ENCODE measurements around the gene COL18A1. TPM values are rescaled to one million over a fixed set of nuclear protein-coding genes. Genes with fewer than 3 reads are reported as not detected.

The COL18A1 gene
- total and polyA plus RNA-seq, 9 of the 15 experiments (the other 6 are each of a cell fraction or from before 2014, with no cell fraction given), result 0.14 to 16.4 (median 2.0) TPM

DNA sequence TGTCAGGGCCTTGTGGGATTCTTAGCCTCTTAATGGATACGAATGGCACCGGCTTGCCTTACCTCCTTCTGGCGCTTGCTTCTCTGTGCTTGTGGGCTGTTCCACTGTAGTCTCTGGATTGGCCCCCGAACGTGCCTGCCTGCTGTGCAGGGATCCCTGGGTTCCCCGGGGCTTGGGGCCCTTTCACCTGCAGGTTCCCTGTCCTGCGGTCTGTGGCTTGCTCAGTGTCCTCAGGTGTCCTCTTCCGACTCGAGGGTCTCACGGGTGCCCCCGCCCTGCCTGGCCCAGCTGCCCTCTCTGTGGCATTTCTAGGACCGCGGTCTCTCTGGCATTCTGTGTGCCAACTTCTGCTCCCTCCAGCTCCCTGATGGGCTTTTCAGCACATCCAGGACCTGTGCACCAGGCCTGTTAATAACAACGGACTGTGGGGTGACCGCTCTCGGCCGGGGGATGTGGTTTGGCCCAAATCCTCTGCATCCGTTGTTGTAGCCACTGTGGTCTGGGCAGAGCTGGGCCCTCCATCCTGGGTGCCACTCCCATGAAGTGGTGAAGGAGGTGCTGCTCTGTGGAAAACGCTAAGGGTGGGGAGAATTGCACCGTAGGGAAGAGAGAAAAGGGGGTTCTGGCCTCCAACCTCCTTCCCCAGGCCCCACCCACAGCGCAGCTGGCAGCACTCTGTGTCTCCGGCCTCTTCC lies 12.4 kb downstream of the COL18A1 start (continued):
- TF ChIP-seq ZNF212 (CRISPR knock-in tag; IDR thresholded peaks at IDR 0.05) (no peak), ELF1 (tag; IDR thresholded peaks at IDR 0.05) (no peak), ATF4 (CRISPR knock-in tag; IDR thresholded peaks at IDR 0.05) (no peak), COPS2 (conservative IDR thresholded peaks at IDR 0.05) (no peak), BRD4 (IDR thresholded peaks at IDR 0.05) (no peak), CBX2 (IDR thresholded peaks at IDR 0.05; ENCODE audit: insufficient read depth, low read length, poor library complexity, severe bottlenecking) (no peak), SRSF3 (IDR thresholded peaks at IDR 0.05; ENCODE audit: insufficient read depth, low read length) (no peak), DIDO1 (tag; IDR thresholded peaks at IDR 0.05; ENCODE audit: low read depth) (no peak), ZNF77 (CRISPR knock-in tag; IDR thresholded peaks at IDR 0.05) (no peak), FOS (IDR thresholded peaks at IDR 0.05; ENCODE audit: extremely low read depth, insufficient read length) (no peak), ZNF830 (CRISPR knock-in tag; IDR thresholded peaks at IDR 0.05) (no peak), TAL1 (IDR thresholded peaks at IDR 0.05) (no peak), ZNF778 (CRISPR knock-in tag; IDR thresholded peaks at IDR 0.05) (no peak), THAP7 (CRISPR knock-in tag; IDR thresholded peaks at IDR 0.05) (no peak), ETV6 (IDR thresholded peaks at IDR 0.05; ENCODE audit: borderline replicate concordance in 1 of 2, low read depth in 2 of 2, low read length in 1 of 2) (no peak), ETV6 (CRISPR knock-in tag; IDR thresholded peaks at IDR 0.05; ENCODE audit: borderline replicate concordance) (no peak), ZNF444 (CRISPR knock-in tag; IDR thresholded peaks at IDR 0.05) (no peak)
- TF ChIP-seq, protein P1, sequence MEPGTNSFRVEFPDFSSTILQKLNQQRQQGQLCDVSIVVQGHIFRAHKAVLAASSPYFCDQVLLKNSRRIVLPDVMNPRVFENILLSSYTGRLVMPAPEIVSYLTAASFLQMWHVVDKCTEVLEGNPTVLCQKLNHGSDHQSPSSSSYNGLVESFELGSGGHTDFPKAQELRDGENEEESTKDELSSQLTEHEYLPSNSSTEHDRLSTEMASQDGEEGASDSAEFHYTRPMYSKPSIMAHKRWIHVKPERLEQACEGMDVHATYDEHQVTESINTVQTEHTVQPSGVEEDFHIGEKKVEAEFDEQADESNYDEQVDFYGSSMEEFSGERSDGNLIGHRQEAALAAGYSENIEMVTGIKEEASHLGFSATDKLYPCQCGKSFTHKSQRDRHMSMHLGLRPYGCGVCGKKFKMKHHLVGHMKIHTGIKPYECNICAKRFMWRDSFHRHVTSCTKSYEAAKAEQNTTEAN (CRISPR knock-in tag; IDR thresholded peaks at IDR 0.05), result no peak
